HG03103 (cell line): ENCODE measurements around the gene CABCOCO1.
"Not testable (repeated sequence)": the region's sequence is repeated elsewhere in the genome, so short reads cannot be mapped to it uniquely, and the experiment has no call there.

Source experiments
- ATAC-seq: cut with Tn5 transposase; IDR thresholded peaks from one replicate; pipeline ENCODE4 v1.9.1; 2021; ENCODE audit warnings: low read depth; ENCODE audit not compliant: unreplicated experiment

CABCOCO1 gene

GRCh38 chr10:61642150-61642571, 20.6 kb upstream of the CABCOCO1 start:
- ATAC-seq = no peak

GRCh38 chr10:61642676-61643075, 20.1 kb upstream of the CABCOCO1 start:
- ATAC-seq = no peak

GRCh38 chr10:61643316-61643751, 19.4 kb upstream of the CABCOCO1 start:
- ATAC-seq = no peak

GRCh38 chr10:61653699-61654098, 9.0 kb upstream of the CABCOCO1 start:
- no peak for ATAC-seq

- ATAC-seq = no peak
Observed at GRCh38 chr10:61655335-61655851, 7.3 kb upstream of the CABCOCO1 start.

- no peak for ATAC-seq
Observed at GRCh38 chr10:61663466-61663865, 737 bp downstream of the CABCOCO1 start.

- no peak for ATAC-seq
Observed at GRCh38 chr10:61664985-61665384, 2.3 kb downstream of the CABCOCO1 start.

GRCh38 chr10:61669161-61669725, 6.5 kb downstream of the CABCOCO1 start:
- no peak for ATAC-seq

- ATAC-seq = no peak
Observed at GRCh38 chr10:61669849-61670248, 7.1 kb downstream of the CABCOCO1 start.

- no peak for ATAC-seq
Observed at GRCh38 chr10:61673360-61673759, 10.6 kb downstream of the CABCOCO1 start.

- no peak for ATAC-seq
Observed at GRCh38 chr10:61682323-61682722, 19.6 kb downstream of the CABCOCO1 start.

- no peak for ATAC-seq
Observed at GRCh38 chr10:61683319-61683718, 20.6 kb downstream of the CABCOCO1 start.

- no peak for ATAC-seq
Observed at GRCh38 chr10:61684894-61685507, 22.3 kb downstream of the CABCOCO1 start.

GRCh38 chr10:61688551-61689308, 26.0 kb downstream of the CABCOCO1 start:
- no peak for ATAC-seq

- ATAC-seq = not testable (repeated sequence)
Observed at GRCh38 chr10:61691667-61692066, 28.9 kb downstream of the CABCOCO1 start.

GRCh38 chr10:61692447-61693010, 29.8 kb downstream of the CABCOCO1 start:
- ATAC-seq = no peak

- no peak for ATAC-seq
Observed at GRCh38 chr10:61698968-61699655, 36.4 kb downstream of the CABCOCO1 start.

GRCh38 chr10:61701055-61701705, 38.5 kb downstream of the CABCOCO1 start:
- ATAC-seq = no peak

GRCh38 chr10:61701706-61702105, 39.0 kb downstream of the CABCOCO1 start:
- no peak for ATAC-seq

- no peak for ATAC-seq
Observed at GRCh38 chr10:61702584-61702983, 39.9 kb downstream of the CABCOCO1 start.
